KMS-11 (cell line): Measurements from ENCODE around the gene COL26A1.
"Not testable (repeated sequence)": the region's sequence is repeated elsewhere in the genome, so short reads cannot be mapped to it uniquely, and the experiment has no call there.

Source experiments
- H2AFZ ChIP-seq: fragments of 200-600 bp; sonication (generic); 2 replicates; pipeline ENCODE4 v1.6.1; 2016; ENCODE audit warnings: antibody characterized with exemption, mixed run types, low read depth
- H3K27ac ChIP-seq: fragments of 200-600 bp; sonication (generic); 2 replicates; pipeline ENCODE4 v1.6.1; 2016; ENCODE audit warnings: mild to moderate bottlenecking, mixed run types
- H3K27me3 ChIP-seq: fragments of 200-600 bp; sonication (generic); 2 replicates; pipeline ENCODE4 v1.6.1; 2017; ENCODE audit warnings: mild to moderate bottlenecking, low read depth, mixed run types, moderate library complexity; ENCODE audit not compliant: insufficient read depth
- H3K36me3 ChIP-seq: fragments of 200-600 bp; sonication (generic); 2 replicates; pipeline ENCODE4 v1.6.1; 2017; ENCODE audit warnings: mild to moderate bottlenecking, mixed run types; ENCODE audit not compliant: insufficient read depth
- H3K4me1 ChIP-seq: fragments of 200-600 bp; sonication (generic); 2 replicates; pipeline ENCODE4 v1.6.1; 2016; ENCODE audit warnings: mild to moderate bottlenecking, low read depth, mixed run types; ENCODE audit not compliant: poor library complexity, severe bottlenecking
- H3K4me2 ChIP-seq: fragments of 200-600 bp; sonication (generic); 2 replicates; pipeline ENCODE4 v1.7.0; 2016; ENCODE audit warnings: mild to moderate bottlenecking, mixed run types
- H3K4me3 ChIP-seq: fragments of 200-600 bp; sonication (generic); IDR thresholded peaks from 2 replicates; pipeline ENCODE4 v1.6.1; 2017; ENCODE audit warnings: low read depth, low read length, mixed read lengths; ENCODE audit not compliant: insufficient read depth
- H3K79me2 ChIP-seq: fragments of 200-600 bp; sonication (generic); 2 replicates; pipeline ENCODE4 v1.6.1; 2016; ENCODE audit warnings: low read depth, mixed run types; ENCODE audit not compliant: insufficient read depth
- H3K9ac ChIP-seq: fragments of 200-600 bp; sonication (generic); 2 replicates; pipeline ENCODE4 v1.6.1; 2016; ENCODE audit warnings: mild to moderate bottlenecking, mixed run types
- H4K20me1 ChIP-seq: fragments of 200-600 bp; sonication (generic); 2 replicates; pipeline ENCODE4 v1.6.1; 2016; ENCODE audit warnings: mild to moderate bottlenecking, mixed run types; ENCODE audit not compliant: insufficient read depth
- CTCF ChIP-seq: fragments of 200-600 bp; sonication (generic); conservative IDR thresholded peaks from 2 replicates; pipeline ENCODE4 v1.6.1; 2017; ENCODE audit warnings: low read depth, mild to moderate bottlenecking, antibody characterized with exemption, low read length, moderate library complexity, mixed read lengths

Gene COL26A1

GRCh38 chr7:101466871-101467270 lies 104.2 kb downstream of the COL26A1 start:
- H3K4me3 ChIP-seq: no peak overlapping the region
- H3K79me2 ChIP-seq: no peaks in the 10 kb centered on the region
- no peaks in the 10 kb centered on the region for H4K20me1 ChIP-seq
- H3K4me1 ChIP-seq: no peaks in the 10 kb centered on the region
- H3K9ac ChIP-seq: no peak overlapping the region
- H3K4me2 ChIP-seq: no peak overlapping the region
- H2AFZ ChIP-seq: no peak overlapping the region
- H3K36me3 ChIP-seq: no peaks in the 10 kb centered on the region
- no peak for TF ChIP-seq CTCF
- H3K27me3 ChIP-seq: peaks cover 5% of the 10 kb centered on the region; the same call in 1 of the 2 replicates
- no peak overlapping the region for H3K27ac ChIP-seq

GRCh38 chr7:101468546-101469275 lies 106.0 kb downstream of the COL26A1 start:
- Histone ChIP-seq H3K4me1 (no peaks in the 10 kb centered on the region), H3K27me3 (peaks cover 5% of the 10 kb centered on the region; the same call in 1 of the 2 replicates), H3K4me3 (no peak overlapping the region), H3K4me2 (no peak overlapping the region), H2AFZ (no peak overlapping the region), H3K27ac (no peak overlapping the region), H3K79me2 (no peaks in the 10 kb centered on the region), H3K9ac (no peak overlapping the region), H4K20me1 (no peaks in the 10 kb centered on the region), H3K36me3 (no peaks in the 10 kb centered on the region)
- no peak for TF ChIP-seq CTCF

- Histone ChIP-seq H3K36me3 (no peaks in the 10 kb centered on the region), H3K4me2 (no peak overlapping the region), H2AFZ (no peak overlapping the region), H3K27me3 (peaks cover 15% of the 10 kb centered on the region; the same call in 1 of the 2 replicates), H3K4me3 (no peak overlapping the region), H3K27ac (no peak overlapping the region), H3K9ac (no peak overlapping the region), H3K79me2 (no peaks in the 10 kb centered on the region), H3K4me1 (no peaks in the 10 kb centered on the region), H4K20me1 (no peaks in the 10 kb centered on the region)
- no peak for TF ChIP-seq CTCF
These were observed 108.2 kb downstream of the COL26A1 start for GRCh38 chr7:101470668-101471487.

- Histone ChIP-seq H3K27ac (no peak overlapping the region), H3K27me3 (peaks cover 14% of the 10 kb centered on the region; the same call in 1 of the 2 replicates), H3K4me1 (no peaks in the 10 kb centered on the region), H3K4me2 (no peak overlapping the region), H3K36me3 (no peaks in the 10 kb centered on the region), H2AFZ (no peak overlapping the region), H3K4me3 (no peak overlapping the region), H4K20me1 (no peaks in the 10 kb centered on the region), H3K9ac (no peak overlapping the region), H3K79me2 (no peaks in the 10 kb centered on the region)
- no peak for TF ChIP-seq CTCF
These were observed 111.5 kb downstream of the COL26A1 start for GRCh38 chr7:101474178-101474577.

GRCh38 chr7:101475691-101476090 lies 113.0 kb downstream of the COL26A1 start:
- not testable (repeated sequence) for H3K36me3 ChIP-seq, H2AFZ ChIP-seq, H3K4me1 ChIP-seq, H3K4me2 ChIP-seq, H3K4me3 ChIP-seq, H3K79me2 ChIP-seq, H4K20me1 ChIP-seq, H3K9ac ChIP-seq, H3K27ac ChIP-seq
- H3K27me3 ChIP-seq: peaks cover 14% of the 10 kb centered on the region; the same call in 1 of the 2 replicates
